Keratinocyte (primary cell): ENCODE results near the gene LRRC46. TPM values are rescaled to one million over a fixed set of nuclear protein-coding genes. Genes with fewer than 3 reads are reported as not detected.

Source experiments
- DNase-seq: peaks from one replicate; pipeline ENCODE4 v3.0.0-alpha.2; 2011; ENCODE audit warnings: low read depth, missing footprints, low spot score
- FAIRE-seq: peaks from 2 replicates; lab custom pipeline; 2011; peaks lifted over from hg19 to GRCh38; lab: Jason Lieb, UNC
- H2AFZ ChIP-seq: 2 replicates; pipeline ENCODE4 v1.6.0; 2012; ENCODE audit warnings: low read length, control low read depth, inconsistent platforms; ENCODE audit not compliant: control insufficient read depth
- H3K27ac ChIP-seq: 2 replicates; pipeline ENCODE4 v1.5.1; 2011; ENCODE audit warnings: low read length; ENCODE audit not compliant: control insufficient read depth, insufficient read depth
- H3K27me3 ChIP-seq: 3 replicates; pipeline ENCODE4 v1.6.0; 2011; ENCODE audit warnings: low read length; ENCODE audit not compliant: control insufficient read depth, insufficient read depth; ENCODE audit errors: extremely low read depth
- H3K36me3 ChIP-seq, 2 experiments: 2 replicates in 1 of 2; 3 replicates in 1 of 2; pipeline ENCODE4 v1.5.1; 2011; ENCODE audit warnings: low read length in 2 of 2, mild to moderate bottlenecking in 1 of 2; ENCODE audit not compliant: control insufficient read depth in 2 of 2, insufficient read depth in 2 of 2; ENCODE audit errors: extremely low read depth in 1 of 2
- H3K4me1 ChIP-seq: 3 replicates; pipeline ENCODE4 v1.5.1; 2011; ENCODE audit warnings: low read length; ENCODE audit not compliant: control insufficient read depth, insufficient read depth; ENCODE audit errors: extremely low read depth
- H3K4me2 ChIP-seq: 3 replicates; pipeline ENCODE4 v1.6.0; 2011; ENCODE audit warnings: low read depth, low read length; ENCODE audit not compliant: control insufficient read depth, insufficient read depth; ENCODE audit errors: extremely low read depth
- H3K4me3 ChIP-seq, 3 experiments: fragments of 200-600 bp in 1 of 3; sonication (generic) in 1 of 3; 2 replicates in 2 of 3; 3 replicates in 1 of 3; pipeline ENCODE4 v1.5.1; 2011 to 2016; ENCODE audit warnings: low read length in 3 of 3, mild to moderate bottlenecking in 3 of 3, control low read depth in 2 of 3, inconsistent platforms in 1 of 3, low read depth in 1 of 3, mixed read lengths in 1 of 3, mixed run types in 1 of 3, moderate library complexity in 1 of 3; ENCODE audit not compliant: control insufficient read depth in 2 of 3, insufficient read depth in 2 of 3; ENCODE audit errors: extremely low read depth in 1 of 3
- H3K79me2 ChIP-seq: 2 replicates; pipeline ENCODE4 v1.6.0; 2012; ENCODE audit warnings: low read length; ENCODE audit not compliant: control insufficient read depth, insufficient read depth
- H3K9ac ChIP-seq: 3 replicates; pipeline ENCODE4 v1.6.0; 2011; ENCODE audit warnings: low read length; ENCODE audit not compliant: control insufficient read depth, insufficient read depth; ENCODE audit errors: extremely low read depth
- H3K9me1 ChIP-seq: 3 replicates; pipeline ENCODE4 v1.6.0; 2011; ENCODE audit warnings: low read length; ENCODE audit not compliant: control insufficient read depth, insufficient read depth; ENCODE audit errors: extremely low read depth
- H3K9me3 ChIP-seq: 2 replicates; pipeline ENCODE4 v1.5.1; 2012; ENCODE audit warnings: low read depth, low read length; ENCODE audit not compliant: control insufficient read depth
- H4K20me1 ChIP-seq: 3 replicates; pipeline ENCODE4 v1.6.0; 2011; ENCODE audit warnings: low read length; ENCODE audit not compliant: control insufficient read depth, insufficient read depth; ENCODE audit errors: extremely low read depth
- CTCF ChIP-seq, 3 experiments: IDR thresholded peaks in 1 of 3; conservative IDR thresholded peaks in 1 of 3; optimal IDR thresholded peaks in 1 of 3; 2 replicates in 2 of 3; 3 replicates in 1 of 3; pipeline versions ENCODE3 to v1.5.1; 2011; ENCODE audit warnings: low read length in 3 of 3, mild to moderate bottlenecking in 3 of 3, moderate library complexity in 2 of 3, control low read depth in 1 of 3, inconsistent platforms in 1 of 3; ENCODE audit not compliant: insufficient read depth in 2 of 3; ENCODE audit errors: extremely low read depth in 1 of 3
- EZH2 ChIP-seq: IDR thresholded peaks from one replicate; pipeline ENCODE4 v1.6.1; 2012; ENCODE audit warnings: inconsistent platforms, mild to moderate bottlenecking, low read length, moderate library complexity
- dilution Hi-C: fragments of 300-500 bp; cut with MboI; formaldehyde crosslinking; loops from one replicate; pipeline ENCODE4 v1.7.0; 2020; ENCODE audit warnings: low sequenced_read_pairs; ENCODE audit not compliant: extremely low pct_ligation_motif_present
- polyA plus RNA-seq, 5 experiments: library from polyadenylated mRNA; depleted of rRNA in 3 of 5; stranded (reverse) in 3 of 5; stranded (forward) in 1 of 5; unstranded in 1 of 5; fragments of >200 nt; gene quantifications; 1 replicate in 1 of 5; 2 replicates in 3 of 5; 3 replicates in 1 of 5; pipeline versions ENCODE4 v1.2.1 to v1.2.3, GENCODE V29; 2011 to 2012; ENCODE audit warnings: missing spikeins in 2 of 5, low read depth in 1 of 5, low replicate concordance in 1 of 5

Gene LRRC46
- polyA plus RNA-seq, 1 donor (not counting 4 experiments of a cell fraction or from before 2014, with no cell fraction given): 0.43 TPM

GRCh38 chr17:47882247-47882646, 50.8 kb downstream of the LRRC46 start:
- Histone ChIP-seq H3K27me3 (no peaks in the 10 kb centered on the region), H4K20me1 (no peaks in the 10 kb centered on the region), H3K9me1 (no peaks in the 10 kb centered on the region), H3K9ac (no peak overlapping the region), H3K4me2 (peak overlapping the region; percentile 41), H3K79me2 (no peaks in the 10 kb centered on the region), H3K4me1 (peaks cover 13% of the 10 kb centered on the region), H3K27ac (no peak overlapping the region), H3K36me3 (no peaks in the 10 kb centered on the region), H3K4me3 (no peak overlapping the region), H3K9me3 (no peaks in the 10 kb centered on the region), H2AFZ (peak overlapping the region; percentile 14)
- DNase-seq (no peak), FAIRE-seq (no peak)
- dilution Hi-C loops: no loop called here
- no peak for TF ChIP-seq EZH2
- TF ChIP-seq CTCF (optimal IDR thresholded peaks at IDR 0.05 in 1 of 3, IDR thresholded peaks at IDR 0.05 in 1 of 3, conservative IDR thresholded peaks at IDR 0.05 in 1 of 3; ENCODE audit: extremely low read depth in 1 of 3, insufficient read depth in 2 of 3, low read length in 3 of 3): no peak

GRCh38 chr17:47882695-47883588, 51.5 kb downstream of the LRRC46 start:
- FAIRE-seq (no peak), DNase-seq (no peak)
- Histone ChIP-seq H3K36me3 (no peaks in the 10 kb centered on the region), H2AFZ (peak overlapping the region; percentile 14), H3K27ac (no peak overlapping the region), H3K4me3 (no peak overlapping the region), H3K9me1 (no peaks in the 10 kb centered on the region), H3K4me2 (peak overlapping the region; percentile 41), H3K9me3 (no peaks in the 10 kb centered on the region), H3K27me3 (no peaks in the 10 kb centered on the region), H3K79me2 (no peaks in the 10 kb centered on the region), H3K4me1 (peaks cover 13% of the 10 kb centered on the region), H4K20me1 (no peaks in the 10 kb centered on the region), H3K9ac (no peak overlapping the region)
- dilution Hi-C loops: no loop called here
- TF ChIP-seq EZH2: no peak
- TF ChIP-seq CTCF (optimal IDR thresholded peaks at IDR 0.05 in 1 of 3, IDR thresholded peaks at IDR 0.05 in 1 of 3, conservative IDR thresholded peaks at IDR 0.05 in 1 of 3; ENCODE audit: extremely low read depth in 1 of 3, insufficient read depth in 2 of 3, low read length in 3 of 3): no peak
